H1 (cell line): Measurements from ENCODE around the gene C3orf18. TPM values are rescaled to one million over a fixed set of nuclear protein-coding genes. Genes with fewer than 3 reads are reported as not detected.

Source experiments
- ATF3 ChIP-seq: IDR thresholded peaks from 2 replicates; pipeline ENCODE4 v1.6.1; 2011; ENCODE audit warnings: low read depth, mild to moderate bottlenecking, low read length; ENCODE audit not compliant: insufficient read depth
- CEBPB ChIP-seq: IDR thresholded peaks from 2 replicates; pipeline ENCODE4 v1.6.1; 2012; ENCODE audit warnings: low read depth, low read length
- CTBP2 ChIP-seq: IDR thresholded peaks from 2 replicates; pipeline ENCODE4 v1.7.0; 2011; ENCODE audit warnings: borderline replicate concordance, mild to moderate bottlenecking, moderate library complexity, mixed read lengths, low read length; ENCODE audit not compliant: insufficient read depth, insufficient read length
- HDAC2 ChIP-seq, 2 experiments: fragments of 300-600 bp in 1 of 2; sonication (generic) in 1 of 2; IDR thresholded peaks; 2 replicates each; pipeline ENCODE4 v1.6.1; 2011 to 2012; ENCODE audit warnings: low read depth in 2 of 2, low read length in 2 of 2, mild to moderate bottlenecking in 2 of 2, moderate library complexity in 2 of 2, borderline replicate concordance in 1 of 2, inconsistent platforms in 1 of 2
- KDM5A ChIP-seq: fragments of 200-600 bp; IDR thresholded peaks from 2 replicates; pipeline ENCODE4 v1.7.1; 2012; ENCODE audit warnings: mild to moderate bottlenecking, low read length, inconsistent platforms, mixed read lengths
- POLR2AphosphoS5 ChIP-seq: IDR thresholded peaks from 2 replicates; pipeline ENCODE4 v1.6.1; 2011; ENCODE audit warnings: low read depth, low read length
- SAP30 ChIP-seq: fragments of 300-600 bp; sonication (generic); IDR thresholded peaks from 2 replicates; pipeline ENCODE4 v1.7.1; 2012; ENCODE audit warnings: low read length, moderate library complexity, mild to moderate bottlenecking, inconsistent platforms; ENCODE audit not compliant: insufficient read depth, insufficient replicate concordance
- SIX5 ChIP-seq: IDR thresholded peaks from 2 replicates; pipeline ENCODE4 v1.6.1; 2011; ENCODE audit warnings: mild to moderate bottlenecking, low read depth, low read length
- SP4 ChIP-seq: IDR thresholded peaks from 2 replicates; pipeline ENCODE4 v1.6.1; 2012; ENCODE audit warnings: low read length, inconsistent platforms
- TCF12 ChIP-seq: IDR thresholded peaks from 2 replicates; pipeline ENCODE4 v1.6.1; 2011; ENCODE audit warnings: low read depth, mild to moderate bottlenecking, low read length
- polyA plus RNA-seq, 7 experiments: library from polyadenylated mRNA; depleted of rRNA in 3 of 7; stranded (reverse) in 5 of 7; unstranded in 2 of 7; fragments of >200 nt in 5 of 7; fragments of 200-250 nt in 2 of 7; gene quantifications; 1 replicate in 5 of 7; 2 replicates in 1 of 7; 4 replicates in 1 of 7; pipeline versions ENCODE4 v1.2.1 to v1.2.3, GENCODE V29; 2011 to 2013; ENCODE audit warnings: missing spikeins in 2 of 7, mixed read lengths in 2 of 7
- total RNA-seq: library from RNA; stranded (reverse); fragmentation: NEBNext Ultra II Directional; extraction: Animal tissue kit (Norgen Biotek cat#: 25700); gene quantifications from 2 replicates; pipeline ENCODE4 v1.2.1, GENCODE V29; 2021

C3orf18 gene
- total and polyA plus RNA-seq, 2 of the 8 experiments (the other 6 are each of a cell fraction or from before 2014, with no cell fraction given) = 7.5 to 15.0 TPM

GRCh38 chr3:50530001-50530970 is 37.3 kb downstream of the C3orf18 start (continued):
- TF ChIP-seq SAP30 = no peak
- TF ChIP-seq CEBPB = no peak
- TF ChIP-seq ATF3 = no peak
- TF ChIP-seq KDM5A = no peak
- TF ChIP-seq POLR2AphosphoS5 = no peak
- no peak for TF ChIP-seq SP4
- TF ChIP-seq HDAC2 (IDR thresholded peaks at IDR 0.05; ENCODE audit: borderline replicate concordance in 1 of 2, low read depth in 2 of 2, low read length in 2 of 2) = no peak
- TF ChIP-seq SIX5 = no peak
- TF ChIP-seq CTBP2 = no peak
- TF ChIP-seq TCF12 = no peak
